ENCODE results near the gene TAPBP.
"Not testable (repeated sequence)": the region's sequence is repeated elsewhere in the genome, so short reads cannot be mapped to it uniquely, and the experiment has no call there.

Gene TAPBP

DNA sequence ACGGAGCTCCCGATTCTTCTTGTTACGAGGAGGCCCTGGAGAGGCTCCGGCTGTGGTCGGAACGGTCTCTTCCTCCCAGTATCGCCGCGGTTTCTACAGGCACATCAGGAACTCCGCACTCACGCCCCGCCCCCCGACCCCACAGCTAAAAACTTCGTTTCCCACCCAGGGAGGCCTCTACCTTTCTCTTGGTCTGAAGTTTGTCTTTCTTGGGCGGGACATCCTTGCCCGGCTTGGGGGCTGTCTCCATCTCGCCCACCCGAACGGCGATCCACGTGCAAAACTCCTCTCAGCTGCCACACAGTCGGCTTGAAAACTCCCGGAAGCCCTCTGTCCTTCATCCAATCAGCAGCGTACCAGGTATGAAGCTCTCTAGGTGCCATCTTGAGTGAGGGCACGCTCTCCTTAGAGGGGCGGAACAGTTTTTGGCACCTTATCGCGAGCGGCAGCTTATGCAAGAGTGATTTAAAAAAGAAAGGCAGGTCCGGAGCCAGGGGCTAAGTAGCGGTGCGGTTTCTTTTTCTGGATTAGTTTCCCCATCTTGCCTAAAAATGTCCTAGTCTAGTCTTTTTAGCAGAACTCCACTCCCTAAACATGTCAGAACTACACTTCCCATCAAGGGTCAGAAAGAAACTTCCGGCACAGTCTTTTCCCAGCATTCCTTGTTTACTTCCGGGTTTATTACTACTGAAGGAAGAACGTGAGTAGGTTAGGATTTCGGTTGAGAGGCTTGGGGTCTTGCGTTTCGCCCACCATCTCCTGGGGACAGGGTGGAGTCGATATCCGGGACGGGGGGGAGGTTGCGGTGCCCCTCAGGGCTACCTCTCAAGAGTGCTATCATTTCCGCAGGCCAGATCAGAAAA, 24.7 kb downstream of the TAPBP start, which contains the start of the genes PFDN6 and WDR46:
Gene PFDN6 (plus strand): TSS at position 681 of the 863 bp plus-strand sequence. CDS start 256 bp downstream, outside the sequence.
Gene WDR46 (minus strand): TSS at position 319 of the 863 bp plus-strand sequence. CDS start 69 bp downstream, at position 250.
- peak; percentile 87 for DNase-seq
- Histone ChIP-seq H3K36me3 (replicated peaks) (peaks cover 51% of the 10 kb centered on the region), H3K27me3 (replicated peaks) (no peaks in the 10 kb centered on the region), H3K4me3 (ENCODE audit: low read depth, low read length) (peak within 1 kb of the TSS; percentile 86), H3K27ac (peak within 1 kb of the TSS; percentile 69)
- TF ChIP-seq, protein P1, sequence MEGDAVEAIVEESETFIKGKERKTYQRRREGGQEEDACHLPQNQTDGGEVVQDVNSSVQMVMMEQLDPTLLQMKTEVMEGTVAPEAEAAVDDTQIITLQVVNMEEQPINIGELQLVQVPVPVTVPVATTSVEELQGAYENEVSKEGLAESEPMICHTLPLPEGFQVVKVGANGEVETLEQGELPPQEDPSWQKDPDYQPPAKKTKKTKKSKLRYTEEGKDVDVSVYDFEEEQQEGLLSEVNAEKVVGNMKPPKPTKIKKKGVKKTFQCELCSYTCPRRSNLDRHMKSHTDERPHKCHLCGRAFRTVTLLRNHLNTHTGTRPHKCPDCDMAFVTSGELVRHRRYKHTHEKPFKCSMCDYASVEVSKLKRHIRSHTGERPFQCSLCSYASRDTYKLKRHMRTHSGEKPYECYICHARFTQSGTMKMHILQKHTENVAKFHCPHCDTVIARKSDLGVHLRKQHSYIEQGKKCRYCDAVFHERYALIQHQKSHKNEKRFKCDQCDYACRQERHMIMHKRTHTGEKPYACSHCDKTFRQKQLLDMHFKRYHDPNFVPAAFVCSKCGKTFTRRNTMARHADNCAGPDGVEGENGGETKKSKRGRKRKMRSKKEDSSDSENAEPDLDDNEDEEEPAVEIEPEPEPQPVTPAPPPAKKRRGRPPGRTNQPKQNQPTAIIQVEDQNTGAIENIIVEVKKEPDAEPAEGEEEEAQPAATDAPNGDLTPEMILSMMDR (IDR thresholded peaks at IDR 0.05; ENCODE audit: low read depth, low read length, missing control alignments): no peak
- in situ Hi-C loops (cut with HindIII; ENCODE audit: low pct_ligation_motif_present, low sequenced_read_pairs): no loop called here

DNA sequence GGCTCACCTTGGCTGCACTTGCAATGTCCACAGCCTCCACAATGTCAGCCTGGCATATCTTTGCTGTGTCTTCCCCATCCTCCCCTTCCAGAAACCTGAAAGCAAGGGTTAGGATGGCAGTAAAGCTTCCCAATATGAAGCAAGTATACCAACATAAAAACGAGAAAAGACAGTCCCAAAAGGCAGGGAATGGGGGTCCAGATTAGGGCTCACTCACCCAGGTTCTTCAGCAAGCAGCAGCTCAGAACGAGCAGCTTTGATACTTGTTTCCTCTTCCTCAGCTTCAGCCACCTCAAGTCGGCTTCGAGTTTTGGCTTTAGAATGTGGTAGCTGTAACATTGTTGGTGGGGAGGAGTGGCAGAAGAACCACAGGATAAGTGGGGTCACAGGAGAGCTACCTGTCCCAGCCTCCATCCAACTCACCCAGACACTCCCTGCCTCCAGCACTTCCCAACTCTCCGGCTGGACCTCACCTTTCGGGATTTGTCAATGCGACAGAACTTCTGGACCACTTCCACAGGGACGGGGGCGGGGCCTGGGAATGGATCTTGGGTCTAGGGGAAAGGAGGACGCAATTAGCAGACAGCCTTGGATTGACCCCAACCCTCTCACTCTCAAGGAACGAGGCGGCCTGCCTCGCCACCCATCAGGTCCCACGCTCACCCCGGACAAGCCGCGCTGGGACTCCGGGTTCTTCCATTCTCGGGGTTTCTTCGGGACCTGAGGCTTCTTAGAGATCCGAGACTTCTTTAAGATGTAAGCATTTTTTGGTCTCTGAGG, 25.5 kb downstream of the TAPBP start:
- H3K27me3 ChIP-seq (replicated peaks): no peaks in the 10 kb centered on the region
- in situ Hi-C loops (cut with HindIII; ENCODE audit: low pct_ligation_motif_present, low sequenced_read_pairs): no loop called here
- peak overlapping the region; percentile 86 for H3K4me3 ChIP-seq (ENCODE audit: low read depth, low read length)
- H3K27ac ChIP-seq: peak overlapping the region; percentile 69
- no peak for DNase-seq
- TF ChIP-seq, protein P1 (IDR thresholded peaks at IDR 0.05; ENCODE audit: low read depth, low read length, missing control alignments): no peak
- peaks cover 50% of the 10 kb centered on the region for H3K36me3 ChIP-seq (replicated peaks)

DNA sequence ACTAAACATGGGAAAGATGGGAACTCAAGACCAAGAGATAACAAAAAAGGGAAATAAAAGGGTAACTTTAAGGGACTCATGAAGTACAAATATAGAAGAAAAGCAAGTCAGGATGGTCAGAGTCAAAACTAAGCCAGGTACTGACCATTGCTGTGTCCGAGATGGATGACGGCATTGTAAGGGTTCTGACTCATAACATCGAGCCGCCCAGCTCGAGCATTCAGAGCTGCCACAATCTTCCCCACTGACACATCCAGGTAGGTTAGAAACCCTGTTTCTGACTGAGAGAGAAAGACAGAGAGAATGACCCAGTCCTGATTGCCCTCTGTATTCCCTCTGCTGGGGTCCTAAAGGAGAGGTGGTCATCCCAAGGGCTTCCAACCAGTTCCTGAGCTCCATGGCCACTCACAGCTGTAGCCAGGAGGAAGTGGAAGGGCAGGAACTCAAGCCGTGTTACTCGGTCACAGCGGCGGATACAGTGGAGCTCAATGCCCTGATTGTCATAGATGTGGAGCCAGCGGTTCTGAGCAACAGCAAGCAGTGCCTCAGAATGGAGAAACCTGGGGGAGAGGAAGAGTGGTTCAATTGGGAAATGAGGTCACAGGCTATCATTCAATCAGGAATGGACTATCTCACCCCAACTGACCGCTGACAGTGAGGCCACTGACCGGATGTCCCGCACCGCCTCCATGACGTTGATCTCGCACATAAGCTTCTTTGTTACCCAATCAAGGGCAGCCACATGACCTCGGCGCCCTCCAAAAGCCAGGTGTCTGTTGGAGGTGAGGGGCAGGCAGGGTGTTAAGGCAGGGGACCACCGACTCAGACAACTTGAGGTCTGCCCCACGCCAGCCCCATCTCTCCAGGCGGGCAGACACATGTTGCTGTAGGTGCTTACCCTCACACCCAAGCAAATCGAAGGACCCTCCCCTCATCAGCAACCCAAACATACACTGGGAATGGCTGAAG, 26.6 kb downstream of the TAPBP start:
- Histone ChIP-seq H3K27ac (no peak overlapping the region), H3K27me3 (replicated peaks) (no peaks in the 10 kb centered on the region), H3K4me3 (ENCODE audit: low read depth, low read length) (no peak overlapping the region), H3K36me3 (replicated peaks) (peaks cover 48% of the 10 kb centered on the region)
- in situ Hi-C loops (cut with HindIII; ENCODE audit: low pct_ligation_motif_present, low sequenced_read_pairs): no loop called here
- TF ChIP-seq, protein P1 (IDR thresholded peaks at IDR 0.05; ENCODE audit: low read depth, low read length, missing control alignments): no peak
- no peak for DNase-seq

DNA sequence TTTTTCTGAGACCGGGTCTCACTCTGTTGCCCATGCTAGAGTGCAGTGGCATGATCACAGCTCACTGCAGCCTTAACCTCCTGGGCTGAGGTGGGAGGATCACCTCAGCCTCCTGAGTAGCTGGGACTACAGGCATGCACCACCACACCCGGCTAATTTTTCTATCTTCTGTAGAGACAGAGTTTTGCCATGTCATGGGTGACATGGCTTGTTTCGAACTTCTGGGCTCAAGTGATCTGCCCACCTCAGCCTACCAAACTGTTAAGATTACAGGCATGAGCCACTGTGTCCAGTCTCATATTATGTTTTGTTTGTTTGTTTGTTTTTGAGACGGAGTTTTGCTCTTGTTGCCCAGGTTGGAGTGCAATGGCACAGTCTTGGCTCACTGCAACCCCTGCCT, 28.7 kb downstream of the TAPBP start:
- peaks cover 50% of the 10 kb centered on the region for H3K36me3 ChIP-seq (replicated peaks)
- not testable (repeated sequence) for H3K4me3 ChIP-seq (ENCODE audit: low read depth, low read length); H3K27ac ChIP-seq

DNA sequence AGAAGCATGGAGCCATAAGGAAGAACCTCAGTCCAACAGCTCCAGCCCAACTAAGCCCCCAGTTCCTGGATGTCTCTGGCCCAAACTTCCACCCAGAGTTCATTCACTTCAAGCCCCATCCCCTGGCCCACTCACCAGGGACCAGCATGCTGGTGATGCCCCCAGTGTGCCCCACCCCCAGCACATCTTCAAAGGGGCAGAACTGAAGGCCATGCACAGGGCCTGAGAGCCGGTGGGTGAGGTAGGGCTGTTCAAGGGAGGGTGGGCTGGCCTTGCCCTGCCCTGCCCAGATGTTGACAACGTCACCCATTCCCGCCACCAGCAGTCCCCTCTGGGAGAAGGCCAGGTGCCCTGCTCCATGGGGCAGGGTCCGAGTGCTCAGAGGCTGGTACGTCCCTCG, 33.3 kb downstream of the TAPBP start:
- Histone ChIP-seq H3K27ac (no peak overlapping the region), H3K27me3 (replicated peaks) (no peaks in the 10 kb centered on the region), H3K36me3 (replicated peaks) (peaks cover 61% of the 10 kb centered on the region), H3K4me3 (ENCODE audit: low read depth, low read length) (no peak overlapping the region)
- DNase-seq: no peak
- in situ Hi-C loops (cut with HindIII; ENCODE audit: low pct_ligation_motif_present, low sequenced_read_pairs): no loop called here
- TF ChIP-seq, protein P1 (IDR thresholded peaks at IDR 0.05; ENCODE audit: low read depth, low read length, missing control alignments): no peak

More for the DNA sequence above, 28.7 kb downstream of the TAPBP start:
- in situ Hi-C loops (cut with HindIII; ENCODE audit: low pct_ligation_motif_present, low sequenced_read_pairs); DNase-seq; H3K27me3 ChIP-seq (replicated peaks): not testable (repeated sequence)
